DMS114 treated with DMSO at 0.1 percent for 48 hours (cell line): ENCODE data around the gene POTEG.
"Not testable (repeated sequence)": the region's sequence is repeated elsewhere in the genome, so short reads cannot be mapped to it uniquely, and the experiment has no call there.

Experiments used
- DNase-seq: peaks from one replicate; lab custom pipeline; 2025; ENCODE audit not compliant: unreplicated experiment; lab: John Stamatoyannopoulos, UW

The POTEG gene

GRCh38 chr14:19374451-19374903 lies 59.7 kb downstream of the POTEG start:
- not testable (repeated sequence) for DNase-seq

- DNase-seq = not testable (repeated sequence)
Observed at GRCh38 chr14:19372813-19373500, 61.2 kb downstream of the POTEG start.

GRCh38 chr14:19371767-19372166 lies 62.4 kb downstream of the POTEG start:
- not testable (repeated sequence) for DNase-seq

- DNase-seq = not testable (repeated sequence)
Observed at GRCh38 chr14:19362803-19363202, 71.3 kb downstream of the POTEG start.

- not testable (repeated sequence) for DNase-seq
Observed at GRCh38 chr14:19362323-19362722, 71.8 kb downstream of the POTEG start.

GRCh38 chr14:19361636-19362253 lies 72.4 kb downstream of the POTEG start:
- DNase-seq = not testable (repeated sequence)

GRCh38 chr14:19360937-19361635 lies 73.1 kb downstream of the POTEG start:
- DNase-seq = not testable (repeated sequence)
